Endothelial cell of umbilical vein (primary cell): ENCODE data around the gene SLC12A3.

ENCODE experiments used
- FOS ChIP-seq: IDR thresholded peaks from 2 replicates; pipeline ENCODE4 v1.6.1; 2011; ENCODE audit warnings: mild to moderate bottlenecking, low read length, moderate library complexity, borderline replicate concordance; ENCODE audit not compliant: insufficient read depth
- GATA2 ChIP-seq: IDR thresholded peaks from 2 replicates; pipeline ENCODE4 v1.7.0; 2011; ENCODE audit warnings: low read depth, mild to moderate bottlenecking, moderate library complexity, mixed read lengths, low read length; ENCODE audit not compliant: insufficient read length, insufficient read depth
- JUN ChIP-seq: IDR thresholded peaks from 2 replicates; pipeline ENCODE4 v1.6.1; 2011; ENCODE audit warnings: borderline replicate concordance, low read depth; ENCODE audit not compliant: insufficient read length, insufficient read depth
- POLR2A ChIP-seq: IDR thresholded peaks from 2 replicates; pipeline ENCODE4 v1.6.1; 2012; ENCODE audit warnings: low read depth, mild to moderate bottlenecking, control low read depth, low read length
- POLR2AphosphoS5 ChIP-seq: IDR thresholded peaks from 2 replicates; pipeline ENCODE4 v1.6.1; 2012; ENCODE audit warnings: low read depth, mild to moderate bottlenecking, control low read depth, low read length, moderate library complexity; ENCODE audit not compliant: insufficient read depth
- TF ChIP-seq, protein P1 (sequence below), 2 donors: IDR thresholded peaks; 1 replicate in 1 of 2; 2 replicates in 1 of 2; pipeline ENCODE4 v1.5.1; 2011; ENCODE audit warnings: low read length in 2 of 2, mild to moderate bottlenecking in 2 of 2, moderate library complexity in 2 of 2, control low read depth in 1 of 2, inconsistent platforms in 1 of 2, low read depth in 1 of 2; ENCODE audit not compliant: insufficient read depth in 1 of 2; ENCODE audit errors: extremely low read depth in 1 of 2
- TF ChIP-seq, protein P2 (sequence below): IDR thresholded peaks from 2 replicates; pipeline ENCODE4 v1.6.1; 2011; ENCODE audit not compliant: insufficient read depth, insufficient read length

DNA sequence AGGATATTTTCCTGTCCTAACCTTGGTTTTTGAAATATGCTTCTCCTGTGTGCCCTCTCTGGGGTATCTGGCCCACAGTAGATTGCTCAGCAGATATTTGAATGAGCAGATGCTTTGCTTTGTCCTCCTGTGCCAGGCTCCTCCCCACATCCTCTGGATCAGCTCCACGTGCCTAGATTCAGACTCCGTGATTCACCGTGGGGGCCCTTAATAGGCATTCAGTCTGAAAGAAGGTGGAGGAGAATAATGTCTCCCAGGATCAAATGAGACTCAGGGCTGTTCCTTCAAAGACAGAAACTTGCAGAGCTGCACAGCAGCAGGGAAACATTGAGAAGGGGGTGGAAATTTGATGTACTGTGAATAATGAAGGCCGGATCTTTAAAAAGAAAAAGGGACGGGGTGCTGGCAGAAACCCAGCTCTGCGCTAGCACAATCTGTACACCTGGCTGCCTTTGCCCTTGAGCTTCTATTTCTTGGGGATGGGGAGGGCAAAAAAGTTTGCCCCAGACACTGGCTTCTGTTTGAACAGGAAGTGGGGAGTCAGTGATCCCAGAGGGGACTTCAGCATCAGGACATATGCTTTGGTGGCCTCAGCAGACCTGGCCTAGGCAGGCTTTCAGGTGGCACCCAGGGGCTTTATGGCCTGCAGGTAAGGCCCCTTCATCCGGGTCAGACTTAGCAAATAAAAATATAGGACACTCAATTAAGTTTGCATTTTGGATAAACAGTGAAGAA lies 15.9 kb upstream of the SLC12A3 start:
- TF ChIP-seq, protein P1, sequence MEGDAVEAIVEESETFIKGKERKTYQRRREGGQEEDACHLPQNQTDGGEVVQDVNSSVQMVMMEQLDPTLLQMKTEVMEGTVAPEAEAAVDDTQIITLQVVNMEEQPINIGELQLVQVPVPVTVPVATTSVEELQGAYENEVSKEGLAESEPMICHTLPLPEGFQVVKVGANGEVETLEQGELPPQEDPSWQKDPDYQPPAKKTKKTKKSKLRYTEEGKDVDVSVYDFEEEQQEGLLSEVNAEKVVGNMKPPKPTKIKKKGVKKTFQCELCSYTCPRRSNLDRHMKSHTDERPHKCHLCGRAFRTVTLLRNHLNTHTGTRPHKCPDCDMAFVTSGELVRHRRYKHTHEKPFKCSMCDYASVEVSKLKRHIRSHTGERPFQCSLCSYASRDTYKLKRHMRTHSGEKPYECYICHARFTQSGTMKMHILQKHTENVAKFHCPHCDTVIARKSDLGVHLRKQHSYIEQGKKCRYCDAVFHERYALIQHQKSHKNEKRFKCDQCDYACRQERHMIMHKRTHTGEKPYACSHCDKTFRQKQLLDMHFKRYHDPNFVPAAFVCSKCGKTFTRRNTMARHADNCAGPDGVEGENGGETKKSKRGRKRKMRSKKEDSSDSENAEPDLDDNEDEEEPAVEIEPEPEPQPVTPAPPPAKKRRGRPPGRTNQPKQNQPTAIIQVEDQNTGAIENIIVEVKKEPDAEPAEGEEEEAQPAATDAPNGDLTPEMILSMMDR (IDR thresholded peaks at IDR 0.05; ENCODE audit: extremely low read depth in 1 of 2, insufficient read depth in 1 of 2, low read depth in 1 of 2, low read length in 2 of 2): no peak
- TF ChIP-seq GATA2: peak; percentile 27
- TF ChIP-seq POLR2AphosphoS5: no peak
- TF ChIP-seq, protein P2, sequence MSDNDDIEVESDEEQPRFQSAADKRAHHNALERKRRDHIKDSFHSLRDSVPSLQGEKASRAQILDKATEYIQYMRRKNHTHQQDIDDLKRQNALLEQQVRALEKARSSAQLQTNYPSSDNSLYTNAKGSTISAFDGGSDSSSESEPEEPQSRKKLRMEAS: peak; percentile 66
- no peak for TF ChIP-seq POLR2A
- peak; percentile 39 for TF ChIP-seq FOS
- no peak for TF ChIP-seq JUN
